ENCODE data around the gene BEGAIN. TPM values are rescaled to one million over a fixed set of nuclear protein-coding genes. Genes with fewer than 3 reads are reported as not detected.

The BEGAIN gene
- total and polyA plus RNA-seq, 2 of the 8 experiments (the other 6 are each of a cell fraction or from before 2014, with no cell fraction given) = 2.9 to 3.0 TPM

GRCh38 chr14:100498068-100498467 lies 89.1 kb downstream of the BEGAIN start (continued):
- TF ChIP-seq CBX8 (IDR thresholded peaks at IDR 0.05; ENCODE audit: borderline replicate concordance, low read depth, low read length) = no peak
- TF ChIP-seq CHD2 (IDR thresholded peaks at IDR 0.05; ENCODE audit: low read length) = no peak
- no peak for TF ChIP-seq CHD7 (IDR thresholded peaks at IDR 0.05; ENCODE audit: insufficient replicate concordance, low read length)

Data from H1 (cell line).